Peyer's patch (tissue), 4 donors: Measurements from ENCODE around the gene NBPF11.
"Not testable (repeated sequence)": the region's sequence is repeated elsewhere in the genome, so short reads cannot be mapped to it uniquely, and the experiment has no call there.

Experiments used
- CTCF ChIP-seq, 6 experiments: fragments of 450-650 bp in 4 of 6; fragments of 200-600 bp in 2 of 6; sonication (generic) in 1 of 6; IDR thresholded peaks; one replicate each; pipeline ENCODE4 v1.5.1; 2017 to 2019; ENCODE audit warnings: antibody characterized with exemption in 6 of 6, mild to moderate bottlenecking in 3 of 6, moderate library complexity in 1 of 6
- POLR2A ChIP-seq, 2 donors: fragments of 450-650 bp; IDR thresholded peaks; one replicate each; pipeline ENCODE4 v1.5.1; 2017; ENCODE audit warnings: antibody characterized with exemption in 2 of 2, mild to moderate bottlenecking in 2 of 2, moderate library complexity in 2 of 2

- not testable (repeated sequence) for TF ChIP-seq POLR2A, CTCF (IDR thresholded peaks at IDR 0.05)
Measured at GRCh38 chr1:148195115-148195514, 43.0 kb upstream of the NBPF11 start.
